ENCODE data around the gene PAK6.

- TF ChIP-seq MXI1 (IDR thresholded peaks at IDR 0.05; ENCODE audit: low read depth, low read length) (no peak), USF1 (IDR thresholded peaks at IDR 0.05; ENCODE audit: borderline replicate concordance, low read depth) (no peak), POLR2AphosphoS5 (IDR thresholded peaks at IDR 0.05; ENCODE audit: low read depth, low read length) (no peak), CTCF (IDR thresholded peaks at IDR 0.05) (no peak)
Measured at GRCh38 chr15:40192942-40193341, 45.9 kb upstream of the PAK6 start.
